ENCODE results near the gene PRKCB.

Gene PRKCB

GRCh38 chr16:23840310-23840709, 4.5 kb downstream of the PRKCB start:
- no peak for TF ChIP-seq CTCF (IDR thresholded peaks at IDR 0.05; ENCODE audit: control insufficient read depth, insufficient read depth, low read depth, low read length, missing control alignments)
- DNase-seq (ENCODE audit: low read depth): no peak
- no peak overlapping the region for H3K4me3 ChIP-seq (ENCODE audit: control insufficient read depth, low read depth, low read length)

GRCh38 chr16:23842137-23842600, 6.4 kb downstream of the PRKCB start:
- H3K4me3 ChIP-seq (ENCODE audit: control insufficient read depth, low read depth, low read length): no peak overlapping the region
- TF ChIP-seq CTCF (IDR thresholded peaks at IDR 0.05; ENCODE audit: control insufficient read depth, insufficient read depth, low read depth, low read length, missing control alignments): no peak
- DNase-seq (ENCODE audit: low read depth): no peak

GRCh38 chr16:23843143-23843542, 7.4 kb downstream of the PRKCB start:
- TF ChIP-seq CTCF (IDR thresholded peaks at IDR 0.05; ENCODE audit: control insufficient read depth, insufficient read depth, low read depth, low read length, missing control alignments): no peak
- no peak overlapping the region for H3K4me3 ChIP-seq (ENCODE audit: control insufficient read depth, low read depth, low read length)
- no peak for DNase-seq (ENCODE audit: low read depth)

GRCh38 chr16:23847251-23847650, 11.5 kb downstream of the PRKCB start:
- TF ChIP-seq CTCF (IDR thresholded peaks at IDR 0.05; ENCODE audit: control insufficient read depth, insufficient read depth, low read depth, low read length, missing control alignments): no peak
- no peak overlapping the region for H3K4me3 ChIP-seq (ENCODE audit: control insufficient read depth, low read depth, low read length)
- no peak for DNase-seq (ENCODE audit: low read depth)

GRCh38 chr16:23847948-23848347, 12.2 kb downstream of the PRKCB start:
- no peak for TF ChIP-seq CTCF (IDR thresholded peaks at IDR 0.05; ENCODE audit: control insufficient read depth, insufficient read depth, low read depth, low read length, missing control alignments)
- DNase-seq (ENCODE audit: low read depth): no peak
- H3K4me3 ChIP-seq (ENCODE audit: control insufficient read depth, low read depth, low read length): no peak overlapping the region

- no peak overlapping the region for H3K4me3 ChIP-seq (ENCODE audit: control insufficient read depth, low read depth, low read length)
- DNase-seq (ENCODE audit: low read depth): no peak
- TF ChIP-seq CTCF (IDR thresholded peaks at IDR 0.05; ENCODE audit: control insufficient read depth, insufficient read depth, low read depth, low read length, missing control alignments): no peak
Observed at GRCh38 chr16:23848958-23849357, 13.2 kb downstream of the PRKCB start.
